Activated B cell treated with CpG ODN at 0.5 μM for 24 hours (primary cell): ENCODE measurements around the gene EGF. TPM values are rescaled to one million over a fixed set of nuclear protein-coding genes. Genes with fewer than 3 reads are reported as not detected.

Experiments used
- ATAC-seq: fragments of 200-7000 bp; cut with Tn5 transposase; one replicate; pipeline ENCODE4 v1.10.0; 2021; ENCODE audit warnings: low read depth, mild to moderate bottlenecking, moderate library complexity
- CTCF ChIA-PET: fragments of 350-600 bp; sonication (Branson Sonifier 250); formaldehyde crosslinking; loops from one replicate; lab custom pipeline; 2021; ENCODE audit warnings: antibody characterized with exemption; lab: Charles Lee
- POLR2A ChIA-PET: fragments of 350-600 bp; sonication (Branson Sonifier 250); formaldehyde crosslinking; loops from one replicate; lab custom pipeline; 2021; ENCODE audit warnings: antibody characterized with exemption; lab: Charles Lee
- DNase-seq: peaks from one replicate; pipeline ENCODE4 v3.0.0; 2022
- H3K27ac Mint-ChIP-seq: one replicate; pipeline ENCODE4 v1.8.0; 2020; ENCODE audit warnings: mixed read lengths
- H3K27me3 Mint-ChIP-seq: one replicate; pipeline ENCODE4 v1.8.0; 2021; ENCODE audit warnings: mixed read lengths
- H3K36me3 Mint-ChIP-seq: one replicate; pipeline ENCODE4 v1.8.0; 2021; ENCODE audit warnings: low read depth, mixed read lengths
- H3K4me1 Mint-ChIP-seq: one replicate; pipeline ENCODE4 v1.8.0; 2021; ENCODE audit warnings: mixed read lengths
- H3K4me3 Mint-ChIP-seq: one replicate; pipeline ENCODE4 v1.8.0; 2020; ENCODE audit warnings: mild to moderate bottlenecking, mixed read lengths
- H3K9me3 Mint-ChIP-seq: one replicate; pipeline ENCODE4 v1.8.0; 2020; ENCODE audit warnings: mixed read lengths
- CTCF ChIP-seq: fragments of 200-600 bp; IDR thresholded peaks from one replicate; pipeline ENCODE4 v1.8.0; 2022; ENCODE audit warnings: antibody characterized with exemption, mild to moderate bottlenecking
- intact Hi-C: fragments of 100-400 bp; cut with micrococcal nuclease; formaldehyde crosslinking; loops from one replicate; pipeline ENCODE4 v1.15.1; 2024
- total RNA-seq: library from RNA; stranded (reverse); gene quantifications from 2 replicates; pipeline ENCODE4 v1.2.3, GENCODE V29; 2022

EGF gene
- total RNA-seq, 1 donor from 2014 or later = not detected

- Mint-ChIP-seq H3K27me3 (peaks cover 13% of the 10 kb centered on the region), H3K27ac (no peak overlapping the region), H3K4me3 (no peak overlapping the region), H3K4me1 (no peaks in the 10 kb centered on the region), H3K36me3 (no peaks in the 10 kb centered on the region), H3K9me3 (no peaks in the 10 kb centered on the region)
- no peak for DNase-seq
- intact Hi-C loops = no loop called here
- CTCF ChIA-PET = no interaction called here
- no peak for TF ChIP-seq CTCF
- POLR2A ChIA-PET = no interaction called here
- ATAC-seq = no peak
Measured at GRCh38 chr4:109939190-109939589, 26.5 kb downstream of the EGF start.

- ChIA-PET POLR2A (no interaction called here), CTCF (interaction anchor here (0.6 kb wide), 1 partner anchor 496 kb away, joined by 3 read pairs; no protein-coding TSS in a partner anchor)
- no peak for ATAC-seq
- no peak for TF ChIP-seq CTCF
- Mint-ChIP-seq H3K4me3 (no peak overlapping the region), H3K4me1 (no peaks in the 10 kb centered on the region), H3K9me3 (no peaks in the 10 kb centered on the region), H3K27me3 (peaks cover 8% of the 10 kb centered on the region), H3K36me3 (no peaks in the 10 kb centered on the region), H3K27ac (no peak overlapping the region)
- intact Hi-C loops = no loop called here
- DNase-seq = no peak
Measured at GRCh38 chr4:109942292-109942926, 29.7 kb downstream of the EGF start.

GRCh38 chr4:109943745-109944144 lies 31.1 kb downstream of the EGF start:
- peaks cover 5% of the 10 kb centered on the region for H3K27me3 Mint-ChIP-seq
- ChIA-PET CTCF (no interaction called here), POLR2A (no interaction called here)
- TF ChIP-seq CTCF = no peak
- intact Hi-C loops = no loop called here
- no peaks in the 10 kb centered on the region for H3K4me1 Mint-ChIP-seq
- no peaks in the 10 kb centered on the region for H3K36me3 Mint-ChIP-seq
- ATAC-seq (no peak), DNase-seq (no peak)
- no peak overlapping the region for H3K27ac Mint-ChIP-seq
- no peak overlapping the region for H3K4me3 Mint-ChIP-seq
- no peaks in the 10 kb centered on the region for H3K9me3 Mint-ChIP-seq

- TF ChIP-seq CTCF = no peak
- H3K9me3 Mint-ChIP-seq = no peaks in the 10 kb centered on the region
Measured at GRCh38 chr4:109944591-109944990, 31.9 kb downstream of the EGF start.

GRCh38 chr4:109945056-109945455 lies 32.4 kb downstream of the EGF start:
- Mint-ChIP-seq H3K27ac (no peak overlapping the region), H3K4me1 (no peaks in the 10 kb centered on the region), H3K4me3 (no peak overlapping the region), H3K27me3 (no peaks in the 10 kb centered on the region), H3K36me3 (no peaks in the 10 kb centered on the region), H3K9me3 (no peaks in the 10 kb centered on the region)
- intact Hi-C loops = no loop called here
- DNase-seq = no peak
- ChIA-PET POLR2A (no interaction called here), CTCF (no interaction called here)
- TF ChIP-seq CTCF = no peak
- ATAC-seq = no peak

More at GRCh38 chr4:109944591-109944990, 31.9 kb downstream of the EGF start:
- Mint-ChIP-seq H3K4me3 (no peak overlapping the region), H3K27ac (no peak overlapping the region), H3K36me3 (no peaks in the 10 kb centered on the region), H3K4me1 (no peaks in the 10 kb centered on the region), H3K27me3 (peaks cover under 1% of the 10 kb centered on the region)
- ATAC-seq (no peak), DNase-seq (no peak)
- CTCF ChIA-PET = no interaction called here
- intact Hi-C loops = no loop called here
- POLR2A ChIA-PET = no interaction called here
